Mucosa of descending colon (tissue), 3 donors: ENCODE results near the gene SNX5. TPM values are rescaled to one million over a fixed set of nuclear protein-coding genes. Genes with fewer than 3 reads are reported as not detected.
A peak's percentile ranks its signal among the peaks of the same experiment; 100 is the strongest.

Experiments
- ATAC-seq: fragments of 200-7000 bp; cut with Tn5 transposase; one replicate; pipeline ENCODE4 v1.9.1; 2020; ENCODE audit warnings: mild to moderate bottlenecking, moderate library complexity
- DNase-seq, 3 donors: peaks; one replicate each; pipeline ENCODE4 v3.0.0-alpha.2; 2020
- H3K36me3 ChIP-seq: fragments of 200-600 bp; one replicate; pipeline ENCODE4 v1.8.0; 2021; ENCODE audit warnings: low read depth, mild to moderate bottlenecking
- H3K4me1 ChIP-seq: fragments of 200-600 bp; one replicate; pipeline ENCODE4 v1.8.0; 2021; ENCODE audit warnings: low read depth, mild to moderate bottlenecking
- H3K4me3 ChIP-seq: fragments of 200-600 bp; one replicate; pipeline ENCODE4 v1.8.0; 2021; ENCODE audit warnings: mild to moderate bottlenecking
- H3K9me3 ChIP-seq: fragments of 200-600 bp; one replicate; pipeline ENCODE4 v1.8.0; 2021; ENCODE audit warnings: mild to moderate bottlenecking
- intact Hi-C, 2 donors: fragments of 100-400 bp; cut with DNase I in 1 of 2; cut with micrococcal nuclease in 1 of 2; formaldehyde crosslinking; loops; one replicate each; pipeline versions ENCODE4 v1.11.0 to v1.11.1; 2022; cut with DNase I, micrococcal nuclease
- total RNA-seq, 3 donors: library from RNA; stranded (reverse); fragmentation: NEBNext Ultra II Directional in 2 of 3; extraction: Animal tissue kit (Norgen Biotek cat#: 25700) in 2 of 3; gene quantifications; one replicate each; pipeline versions ENCODE4 v1.2.1 to v1.2.4, GENCODE V29; 2021 to 2023
- TF ChIP-seq, protein P1 (sequence below): fragments of 200-600 bp; IDR thresholded peaks from one replicate; pipeline ENCODE4 v1.8.0; 2022; ENCODE audit warnings: antibody characterized with exemption, mild to moderate bottlenecking
- donor health status: DM: no; HTN: no; CAD: no; lungs with moderate emphysema.
- donor health status: DM: no; HTN: no; CAD: no.
- donor health status: DM: no; HTN: yes; CAD: no.

The SNX5 gene
- total RNA-seq, 3 donors from 2014 or later = 70.3 to 117 (median 105) TPM

- TF ChIP-seq, protein P1, sequence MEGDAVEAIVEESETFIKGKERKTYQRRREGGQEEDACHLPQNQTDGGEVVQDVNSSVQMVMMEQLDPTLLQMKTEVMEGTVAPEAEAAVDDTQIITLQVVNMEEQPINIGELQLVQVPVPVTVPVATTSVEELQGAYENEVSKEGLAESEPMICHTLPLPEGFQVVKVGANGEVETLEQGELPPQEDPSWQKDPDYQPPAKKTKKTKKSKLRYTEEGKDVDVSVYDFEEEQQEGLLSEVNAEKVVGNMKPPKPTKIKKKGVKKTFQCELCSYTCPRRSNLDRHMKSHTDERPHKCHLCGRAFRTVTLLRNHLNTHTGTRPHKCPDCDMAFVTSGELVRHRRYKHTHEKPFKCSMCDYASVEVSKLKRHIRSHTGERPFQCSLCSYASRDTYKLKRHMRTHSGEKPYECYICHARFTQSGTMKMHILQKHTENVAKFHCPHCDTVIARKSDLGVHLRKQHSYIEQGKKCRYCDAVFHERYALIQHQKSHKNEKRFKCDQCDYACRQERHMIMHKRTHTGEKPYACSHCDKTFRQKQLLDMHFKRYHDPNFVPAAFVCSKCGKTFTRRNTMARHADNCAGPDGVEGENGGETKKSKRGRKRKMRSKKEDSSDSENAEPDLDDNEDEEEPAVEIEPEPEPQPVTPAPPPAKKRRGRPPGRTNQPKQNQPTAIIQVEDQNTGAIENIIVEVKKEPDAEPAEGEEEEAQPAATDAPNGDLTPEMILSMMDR = no peak
- no peak for ATAC-seq
- Histone ChIP-seq H3K4me3 (no peak overlapping the region), H3K9me3 (no peaks in the 10 kb centered on the region), H3K4me1 (no peaks in the 10 kb centered on the region), H3K36me3 (no peaks in the 10 kb centered on the region)
- no peak for DNase-seq
- intact Hi-C loops = loop anchor here in 1 of 2 donors (10.0 kb wide), 1 partner anchor 495 kb away; no protein-coding TSS in a partner anchor
Measured at GRCh38 chr20:17999566-17999965, 31.0 kb upstream of the SNX5 start.

DNA sequence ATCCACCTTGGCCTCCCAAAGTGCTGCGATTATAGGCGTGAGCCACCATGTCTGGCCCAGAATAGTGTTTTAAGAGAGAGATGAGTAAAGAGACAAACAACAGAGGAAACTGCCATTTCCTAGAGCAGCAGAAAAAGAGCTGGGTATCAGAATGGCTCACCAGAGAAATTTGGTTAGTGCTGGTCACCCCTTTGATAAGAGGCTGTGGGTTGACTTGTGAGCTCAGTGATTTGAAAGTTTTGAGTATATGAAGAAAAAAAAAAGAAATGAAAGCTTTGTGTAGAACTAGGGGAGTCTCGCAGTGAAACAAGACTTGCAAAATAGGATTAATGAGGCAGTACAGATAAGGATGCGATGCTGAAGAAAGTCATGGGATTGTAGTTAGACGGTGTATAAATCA lies 29.9 kb upstream of the SNX5 start:
- H3K4me1 ChIP-seq = no peaks in the 10 kb centered on the region
- intact Hi-C loops = loop anchor here in 1 of 2 donors (10.0 kb wide), 1 partner anchor 494 kb away; no protein-coding TSS in a partner anchor
- DNase-seq (no peak), ATAC-seq (no peak)
- no peaks in the 10 kb centered on the region for H3K9me3 ChIP-seq
- TF ChIP-seq, protein P1 = no peak
- no peaks in the 10 kb centered on the region for H3K36me3 ChIP-seq
- H3K4me3 ChIP-seq = no peak overlapping the region

DNA sequence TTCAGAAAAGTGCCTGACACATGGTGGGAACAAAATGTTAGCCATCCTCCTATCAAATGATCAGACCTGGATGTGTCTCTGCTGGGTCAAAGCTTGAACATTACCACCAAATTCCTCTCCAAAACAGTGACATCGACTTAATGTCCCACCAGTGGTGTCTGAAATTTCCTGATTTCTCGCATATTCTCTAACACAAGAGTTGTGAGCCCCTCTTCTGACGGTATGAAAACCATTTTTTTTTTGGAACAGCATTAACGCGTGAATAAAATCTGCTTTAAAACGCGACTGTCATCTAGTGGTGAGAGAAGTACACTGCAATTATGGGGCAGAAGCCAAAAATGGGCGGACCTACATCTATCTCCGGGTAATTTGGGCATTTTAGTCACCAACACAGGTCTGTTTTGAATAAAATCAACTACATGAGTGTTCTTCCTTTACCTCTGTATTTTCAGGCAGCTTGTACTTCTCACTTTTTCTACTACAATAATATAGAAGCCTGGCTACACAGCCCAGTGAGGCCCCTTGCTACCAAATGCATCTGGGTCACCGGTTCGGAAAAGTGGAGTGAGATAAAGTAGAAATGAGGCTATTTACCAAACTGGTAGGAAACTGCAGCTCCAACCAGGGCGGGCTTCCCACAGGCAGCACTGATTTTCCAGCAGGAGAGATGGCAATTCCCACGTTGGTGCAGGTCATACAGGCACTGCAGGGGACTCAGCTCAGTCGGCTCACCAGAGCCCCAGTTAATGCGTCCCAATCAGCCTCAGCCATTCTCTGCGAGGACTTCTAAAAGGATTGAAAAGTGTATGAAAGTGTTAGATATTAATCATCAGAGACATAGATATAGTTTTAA lies 27.6 kb upstream of the SNX5 start:
- TF ChIP-seq, protein P1 = peak; percentile 90
- DNase-seq (peak in 1 of 3 donors; percentile 76), ATAC-seq (peak; percentile 78)
- Histone ChIP-seq H3K9me3 (no peaks in the 10 kb centered on the region), H3K36me3 (no peaks in the 10 kb centered on the region), H3K4me3 (no peak overlapping the region), H3K4me1 (peaks cover 11% of the 10 kb centered on the region)
- intact Hi-C loops = loop anchor here in 1 of 2 donors (10.0 kb wide), 1 partner anchor 491 kb away; no protein-coding TSS in a partner anchor

DNA sequence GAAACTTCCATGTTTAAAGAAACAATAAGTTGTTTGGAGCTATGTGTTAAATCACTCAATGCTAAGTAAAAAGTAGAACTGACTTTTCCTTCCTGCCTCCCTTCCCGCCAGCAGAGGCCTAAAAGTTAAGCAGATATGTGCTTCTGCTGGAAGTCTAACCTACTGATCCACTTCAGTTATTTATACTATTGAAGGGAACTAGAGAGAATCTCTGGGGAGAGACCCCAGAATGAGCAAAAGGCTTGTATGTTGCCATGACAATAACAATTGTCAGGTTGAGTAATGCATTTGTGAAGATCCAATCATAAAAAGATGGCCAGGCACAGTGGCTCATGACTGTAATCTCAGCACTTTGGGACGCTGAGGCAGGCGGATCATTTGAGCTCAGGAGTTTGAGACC lies 25.0 kb upstream of the SNX5 start:
- H3K9me3 ChIP-seq = no peaks in the 10 kb centered on the region
- intact Hi-C loops = loop anchor here in 1 of 2 donors (10.0 kb wide), 1 partner anchor 489 kb away; no protein-coding TSS in a partner anchor
- TF ChIP-seq, protein P1 = no peak
- no peak for ATAC-seq
- H3K4me1 ChIP-seq = peaks cover 16% of the 10 kb centered on the region
- H3K36me3 ChIP-seq = no peaks in the 10 kb centered on the region
- no peak overlapping the region for H3K4me3 ChIP-seq
- no peak for DNase-seq

DNA sequence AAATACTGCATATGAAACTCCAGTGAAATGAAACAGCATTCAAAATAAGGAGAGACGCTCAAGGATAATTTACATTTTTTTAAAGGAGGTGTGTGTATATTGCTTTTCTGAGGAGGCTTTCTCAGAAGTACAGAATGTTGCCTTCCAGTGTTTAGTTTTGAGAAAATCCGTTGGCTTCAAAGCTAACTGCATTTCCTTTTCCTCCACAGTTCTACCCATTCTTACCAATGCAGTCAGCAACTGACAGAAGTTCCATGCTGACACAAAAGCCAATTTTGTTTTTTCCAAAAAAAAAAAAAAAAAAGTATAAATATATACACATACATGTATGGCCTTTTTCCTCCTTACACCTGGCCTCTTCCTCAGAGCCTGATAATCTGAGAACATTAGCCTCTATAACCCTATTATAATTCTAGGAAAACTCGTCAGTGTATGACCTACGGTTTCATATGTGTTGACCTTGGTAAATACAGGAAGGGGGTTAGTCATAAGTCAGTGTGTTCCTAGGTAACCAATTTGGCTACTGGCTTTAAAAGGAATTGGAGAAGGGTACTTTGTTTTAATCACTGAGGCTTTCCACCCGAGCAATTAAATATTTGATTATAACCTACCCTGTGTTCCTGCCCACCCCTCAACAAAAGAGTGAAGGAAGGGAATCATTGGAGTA lies 24.4 kb upstream of the SNX5 start:
- Histone ChIP-seq H3K36me3 (no peaks in the 10 kb centered on the region), H3K4me3 (no peak overlapping the region), H3K9me3 (no peaks in the 10 kb centered on the region), H3K4me1 (peaks cover 16% of the 10 kb centered on the region)
- TF ChIP-seq, protein P1 = no peak
- peak; percentile 67 for ATAC-seq
- no peak for DNase-seq
- intact Hi-C loops = loop anchor here in 1 of 2 donors (10.0 kb wide), 1 partner anchor 488 kb away; no protein-coding TSS in a partner anchor
